Endothelial cell (in vitro differentiated cells): ENCODE data around the gene ATP13A2. TPM values are rescaled to one million over a fixed set of nuclear protein-coding genes. Genes with fewer than 3 reads are reported as not detected.
"Not testable (repeated sequence)": the region's sequence is repeated elsewhere in the genome, so short reads cannot be mapped to it uniquely, and the experiment has no call there.

Source experiments
- DNase-seq: peaks from one replicate; pipeline ENCODE4 v3.0.0; 2021; ENCODE audit warnings: low spot score
- H3K27ac Mint-ChIP-seq: one replicate; pipeline ENCODE4 v1.8.0; 2021; ENCODE audit warnings: mixed read lengths, inconsistent platforms; ENCODE audit not compliant: unreplicated experiment
- H3K27me3 Mint-ChIP-seq: one replicate; pipeline ENCODE4 v1.8.0; 2021; ENCODE audit warnings: mild to moderate bottlenecking, moderate library complexity, mixed read lengths, inconsistent platforms; ENCODE audit not compliant: unreplicated experiment
- H3K36me3 Mint-ChIP-seq: one replicate; pipeline ENCODE4 v1.8.0; 2021; ENCODE audit warnings: mild to moderate bottlenecking, low read depth, mixed read lengths, inconsistent platforms; ENCODE audit not compliant: unreplicated experiment
- H3K4me1 Mint-ChIP-seq: one replicate; pipeline ENCODE4 v1.8.0; 2021; ENCODE audit warnings: mild to moderate bottlenecking, mixed read lengths, inconsistent platforms; ENCODE audit not compliant: unreplicated experiment
- H3K4me3 Mint-ChIP-seq: one replicate; pipeline ENCODE4 v1.8.0; 2021; ENCODE audit warnings: mild to moderate bottlenecking, mixed read lengths, inconsistent platforms; ENCODE audit not compliant: unreplicated experiment
- H3K9me3 Mint-ChIP-seq: one replicate; pipeline ENCODE4 v1.8.0; 2021; ENCODE audit warnings: mixed read lengths, inconsistent platforms; ENCODE audit not compliant: unreplicated experiment
- CTCF ChIP-seq: fragments of 200-600 bp; sonication (generic); IDR thresholded peaks from one replicate; pipeline ENCODE4 v1.5.0; 2021; ENCODE audit warnings: antibody characterized with exemption; ENCODE audit not compliant: unreplicated experiment
- total RNA-seq: library from RNA; stranded (reverse); fragmentation: NEBNext Ultra II Directional; extraction: Animal tissue kit (Norgen Biotek cat#: 25700); gene quantifications from one replicate; pipeline ENCODE4 v1.2.1, GENCODE V29; 2021; ENCODE audit not compliant: unreplicated experiment

The ATP13A2 gene
- total RNA-seq, 1 donor from 2014 or later: 55.6 TPM

GRCh38 chr1:16944038-16944437, 67.7 kb downstream of the ATP13A2 start:
- no peak overlapping the region for H3K4me3 Mint-ChIP-seq
- DNase-seq: no peak
- H3K27ac Mint-ChIP-seq: no peak overlapping the region
- H3K27me3 Mint-ChIP-seq: peaks cover 15% of the 10 kb centered on the region
- peaks cover 13% of the 10 kb centered on the region for H3K36me3 Mint-ChIP-seq
- H3K4me1 Mint-ChIP-seq: no peaks in the 10 kb centered on the region
- H3K9me3 Mint-ChIP-seq: no peaks in the 10 kb centered on the region
- no peak for TF ChIP-seq CTCF

GRCh38 chr1:16939386-16940180, 72.1 kb downstream of the ATP13A2 start:
- peaks cover 13% of the 10 kb centered on the region for H3K27me3 Mint-ChIP-seq
- H3K4me3 Mint-ChIP-seq, DNase-seq, H3K4me1 Mint-ChIP-seq, H3K9me3 Mint-ChIP-seq, H3K27ac Mint-ChIP-seq: not testable (repeated sequence)
- H3K36me3 Mint-ChIP-seq: peaks cover 20% of the 10 kb centered on the region

- no peak for TF ChIP-seq CTCF
- H3K27ac Mint-ChIP-seq: no peak overlapping the region
- peaks cover 13% of the 10 kb centered on the region for H3K27me3 Mint-ChIP-seq
- DNase-seq: no peak
- peaks cover 20% of the 10 kb centered on the region for H3K36me3 Mint-ChIP-seq
- H3K4me1 Mint-ChIP-seq: no peaks in the 10 kb centered on the region
- H3K4me3 Mint-ChIP-seq: no peak overlapping the region
- H3K9me3 Mint-ChIP-seq: no peaks in the 10 kb centered on the region
Measured at GRCh38 chr1:16938351-16939321, 73.1 kb downstream of the ATP13A2 start.

- not testable (repeated sequence) for H3K4me3 Mint-ChIP-seq, H3K4me1 Mint-ChIP-seq, H3K27ac Mint-ChIP-seq, H3K9me3 Mint-ChIP-seq, DNase-seq
- Mint-ChIP-seq H3K36me3 (peaks cover 21% of the 10 kb centered on the region), H3K27me3 (peaks cover 13% of the 10 kb centered on the region)
Measured at GRCh38 chr1:16936580-16936979, 75.1 kb downstream of the ATP13A2 start.

Other genes with a start within 250 kb of the ATP13A2 start
- 3,428 TPM for gene RNU1-2, start 115.9 kb downstream of the ATP13A2 start, total RNA-seq
- 38.9 TPM for gene CROCC, start 90.0 kb downstream of the ATP13A2 start, total RNA-seq
- 154 TPM for gene MFAP2, start 31.3 kb downstream of the ATP13A2 start, total RNA-seq
- 44.9 TPM for gene SDHB, start 42.1 kb upstream of the ATP13A2 start, total RNA-seq
- gene PADI2, start 107.5 kb upstream of the ATP13A2 start, total RNA-seq: 0.28 TPM
- 0.08 TPM for gene PADI1, start 193.2 kb upstream of the ATP13A2 start, total RNA-seq
- gene PADI3, start 237.2 kb upstream of the ATP13A2 start, total RNA-seq: not detected